ENCODE results near the gene RPTOR.

The RPTOR gene

GRCh38 chr17:80890196-80890920, 345.7 kb downstream of the RPTOR start:
- TF ChIP-seq CTCF (IDR thresholded peaks at IDR 0.05; ENCODE audit: extremely low read depth, missing control alignments), result no peak

GRCh38 chr17:80890921-80891396, 346.3 kb downstream of the RPTOR start:
- no peak for DNase-seq (ENCODE audit: low spot score)
- no peak for TF ChIP-seq CTCF (IDR thresholded peaks at IDR 0.05; ENCODE audit: extremely low read depth, missing control alignments)

More at GRCh38 chr17:80890196-80890920, 345.7 kb downstream of the RPTOR start:
- no peak for DNase-seq (ENCODE audit: low spot score)

GRCh38 chr17:80891397-80892018, 346.9 kb downstream of the RPTOR start:
- no peak for TF ChIP-seq CTCF (IDR thresholded peaks at IDR 0.05; ENCODE audit: extremely low read depth, missing control alignments)
- DNase-seq (ENCODE audit: low spot score), result peak; percentile 79

- no peak for TF ChIP-seq CTCF (IDR thresholded peaks at IDR 0.05; ENCODE audit: extremely low read depth, missing control alignments)
- peak; percentile 94 for DNase-seq (ENCODE audit: low spot score)
These were observed 347.6 kb downstream of the RPTOR start for GRCh38 chr17:80892019-80892855.

- DNase-seq (ENCODE audit: low spot score), result no peak
- TF ChIP-seq CTCF (IDR thresholded peaks at IDR 0.05; ENCODE audit: extremely low read depth, missing control alignments), result no peak
These were observed 348.4 kb downstream of the RPTOR start for GRCh38 chr17:80892900-80893603.

GRCh38 chr17:80893604-80894438, 349.2 kb downstream of the RPTOR start:
- TF ChIP-seq CTCF (IDR thresholded peaks at IDR 0.05; ENCODE audit: extremely low read depth, missing control alignments), result no peak
- DNase-seq (ENCODE audit: low spot score), result no peak

Data from GM20000 (cell line).